Frontal cortex (tissue), 4 donors: ENCODE data around the gene DNASE1L2. TPM values are rescaled to one million over a fixed set of nuclear protein-coding genes. Genes with fewer than 3 reads are reported as not detected.

Source experiments
- DNase-seq, 2 donors: peaks; one replicate each; pipeline ENCODE4 v3.0.0; 2012; ENCODE audit warnings: low spot score in 2 of 2
- FAIRE-seq: peaks from 2 replicates; lab custom pipeline; 2012; peaks lifted over from hg19 to GRCh38; lab: Jason Lieb, UNC
- total RNA-seq: library from RNA; depleted of rRNA; stranded (reverse); fragments of >200 nt; gene quantifications from one replicate; pipeline ENCODE4 v1.2.3, GENCODE V29; 2014
- donor health status: control.
- donor health status: control.
- donor health status: control.

The DNASE1L2 gene
- total RNA-seq, 1 donor from 2014 or later: 2.4 TPM

GRCh38 chr16:2216330-2216729 is 19.9 kb upstream of the DNASE1L2 start:
- FAIRE-seq (no peak), DNase-seq (no peak)

- peak; percentile 100 for DNase-seq
- no peak for FAIRE-seq
These were observed 12.9 kb upstream of the DNASE1L2 start, which contains the start of gene E4F1 for GRCh38 chr16:2223221-2223941. Gene E4F1, plus strand, starts transcription at chr16:2223591. Its CDS starts 23 bp downstream, at chr16:2223614.

GRCh38 chr16:2223942-2224486 is 12.2 kb upstream of the DNASE1L2 start:
- peak in 1 of 2 donors; percentile 75 for DNase-seq
- FAIRE-seq: no peak

GRCh38 chr16:2226245-2226793 is 9.9 kb upstream of the DNASE1L2 start:
- DNase-seq (no peak), FAIRE-seq (no peak)

GRCh38 chr16:2226918-2227317 is 9.3 kb upstream of the DNASE1L2 start:
- no peak for FAIRE-seq
- no peak for DNase-seq

- FAIRE-seq (no peak), DNase-seq (no peak)
These were observed 8.0 kb upstream of the DNASE1L2 start for GRCh38 chr16:2228161-2228824.

- DNase-seq (no peak), FAIRE-seq (no peak)
These were observed 7.2 kb upstream of the DNASE1L2 start for GRCh38 chr16:2229091-2229490.

- FAIRE-seq: no peak
- DNase-seq: no peak
These were observed 6.5 kb upstream of the DNASE1L2 start for GRCh38 chr16:2229632-2230250.

GRCh38 chr16:2230376-2230775 is 5.9 kb upstream of the DNASE1L2 start:
- no peak for DNase-seq
- no peak for FAIRE-seq

- no peak for FAIRE-seq
- DNase-seq: no peak
These were observed 5.0 kb upstream of the DNASE1L2 start for GRCh38 chr16:2231016-2231931.

- no peak for FAIRE-seq
- no peak for DNase-seq
These were observed 3.9 kb upstream of the DNASE1L2 start for GRCh38 chr16:2232094-2232990.

- DNase-seq (no peak), FAIRE-seq (no peak)
These were observed 3.0 kb upstream of the DNASE1L2 start for GRCh38 chr16:2233046-2233775.

GRCh38 chr16:2233872-2234812 is 2.1 kb upstream of the DNASE1L2 start:
- no peak for FAIRE-seq

GRCh38 chr16:2234813-2235170 is 1.5 kb upstream of the DNASE1L2 start:
- no peak for DNase-seq

More at GRCh38 chr16:2233872-2234812, 2.1 kb upstream of the DNASE1L2 start:
- no peak for DNase-seq

GRCh38 chr16:2235234-2235651 is 1.0 kb upstream of the DNASE1L2 start:
- DNase-seq: no peak
- FAIRE-seq: no peak

More at GRCh38 chr16:2234813-2235170, 1.5 kb upstream of the DNASE1L2 start:
- FAIRE-seq: no peak

GRCh38 chr16:2235695-2236336 is 428 bp upstream of the DNASE1L2 start:
- FAIRE-seq (no peak), DNase-seq (no peak)
